ENCODE results near the gene B4GALT2. TPM values are rescaled to one million over a fixed set of nuclear protein-coding genes. Genes with fewer than 3 reads are reported as not detected.

The B4GALT2 gene
- total and polyA plus RNA-seq, 10 of the 15 experiments (the other 5 are each of a cell fraction or from before 2014, with no cell fraction given), result 0.98 to 61.0 (median 23.4) TPM

GRCh38 chr1:43963890-43964289 is 15.1 kb upstream of the B4GALT2 start (continued):
- TF ChIP-seq ZBTB40 (IDR thresholded peaks at IDR 0.05; ENCODE audit: borderline replicate concordance) (no peak), DPF2 (IDR thresholded peaks at IDR 0.05) (no peak), KLF5 (IDR thresholded peaks at IDR 0.05; ENCODE audit: partially characterized antibody) (no peak), PKNOX1 (IDR thresholded peaks at IDR 0.05) (no peak), NFYB (IDR thresholded peaks at IDR 0.05; ENCODE audit: insufficient read depth, low read depth, low read length) (no peak), ZNF24 (IDR thresholded peaks at IDR 0.05) (no peak), ZNF622 (IDR thresholded peaks at IDR 0.05) (no peak)
- TF ChIP-seq, protein P1, sequence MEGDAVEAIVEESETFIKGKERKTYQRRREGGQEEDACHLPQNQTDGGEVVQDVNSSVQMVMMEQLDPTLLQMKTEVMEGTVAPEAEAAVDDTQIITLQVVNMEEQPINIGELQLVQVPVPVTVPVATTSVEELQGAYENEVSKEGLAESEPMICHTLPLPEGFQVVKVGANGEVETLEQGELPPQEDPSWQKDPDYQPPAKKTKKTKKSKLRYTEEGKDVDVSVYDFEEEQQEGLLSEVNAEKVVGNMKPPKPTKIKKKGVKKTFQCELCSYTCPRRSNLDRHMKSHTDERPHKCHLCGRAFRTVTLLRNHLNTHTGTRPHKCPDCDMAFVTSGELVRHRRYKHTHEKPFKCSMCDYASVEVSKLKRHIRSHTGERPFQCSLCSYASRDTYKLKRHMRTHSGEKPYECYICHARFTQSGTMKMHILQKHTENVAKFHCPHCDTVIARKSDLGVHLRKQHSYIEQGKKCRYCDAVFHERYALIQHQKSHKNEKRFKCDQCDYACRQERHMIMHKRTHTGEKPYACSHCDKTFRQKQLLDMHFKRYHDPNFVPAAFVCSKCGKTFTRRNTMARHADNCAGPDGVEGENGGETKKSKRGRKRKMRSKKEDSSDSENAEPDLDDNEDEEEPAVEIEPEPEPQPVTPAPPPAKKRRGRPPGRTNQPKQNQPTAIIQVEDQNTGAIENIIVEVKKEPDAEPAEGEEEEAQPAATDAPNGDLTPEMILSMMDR (IDR thresholded peaks at IDR 0.05 in 2 of 3, conservative IDR thresholded peaks at IDR 0.05 in 1 of 3; ENCODE audit: control insufficient read depth in 2 of 3, extremely low read depth in 1 of 3, insufficient read depth in 1 of 3, low read depth in 3 of 3, low read length in 3 of 3), result no peak

Data from GM12878 (cell line).